ENCODE measurements around the gene ENDOV. TPM values are rescaled to one million over a fixed set of nuclear protein-coding genes. Genes with fewer than 3 reads are reported as not detected.

ENDOV gene
- total RNA-seq, 1 donor from 2014 or later, result 25.1 TPM

GRCh38 chr17:80431246-80432195, 16.6 kb downstream of the ENDOV start:
- DNase-seq (no peak), ATAC-seq (no peak)
- Histone ChIP-seq H3K27me3 (no peaks in the 10 kb centered on the region), H3K27ac (no peak overlapping the region), H3K4me3 (no peak overlapping the region), H3K4me1 (peaks cover 6% of the 10 kb centered on the region), H3K9me3 (no peaks in the 10 kb centered on the region), H3K36me3 (no peaks in the 10 kb centered on the region)
- intact Hi-C loops (cut with DNase I), result loop anchor here (5.0 kb wide), 1 partner anchor 551 kb away; no protein-coding TSS in a partner anchor
- no peak for TF ChIP-seq CTCF (IDR thresholded peaks at IDR 0.05)

- H3K4me1 ChIP-seq, result no peaks in the 10 kb centered on the region
- H3K27ac ChIP-seq, result no peak overlapping the region
- DNase-seq (no peak), ATAC-seq (no peak)
- no peaks in the 10 kb centered on the region for H3K36me3 ChIP-seq
- H3K4me3 ChIP-seq, result no peak overlapping the region
- TF ChIP-seq CTCF (IDR thresholded peaks at IDR 0.05), result no peak
- H3K9me3 ChIP-seq, result no peaks in the 10 kb centered on the region
- H3K27me3 ChIP-seq, result no peaks in the 10 kb centered on the region
- intact Hi-C loops (cut with DNase I), result loop anchor here (5.0 kb wide), 1 partner anchor 550 kb away; no protein-coding TSS in a partner anchor
Measured at GRCh38 chr17:80432350-80432955, 17.5 kb downstream of the ENDOV start.

DNA sequence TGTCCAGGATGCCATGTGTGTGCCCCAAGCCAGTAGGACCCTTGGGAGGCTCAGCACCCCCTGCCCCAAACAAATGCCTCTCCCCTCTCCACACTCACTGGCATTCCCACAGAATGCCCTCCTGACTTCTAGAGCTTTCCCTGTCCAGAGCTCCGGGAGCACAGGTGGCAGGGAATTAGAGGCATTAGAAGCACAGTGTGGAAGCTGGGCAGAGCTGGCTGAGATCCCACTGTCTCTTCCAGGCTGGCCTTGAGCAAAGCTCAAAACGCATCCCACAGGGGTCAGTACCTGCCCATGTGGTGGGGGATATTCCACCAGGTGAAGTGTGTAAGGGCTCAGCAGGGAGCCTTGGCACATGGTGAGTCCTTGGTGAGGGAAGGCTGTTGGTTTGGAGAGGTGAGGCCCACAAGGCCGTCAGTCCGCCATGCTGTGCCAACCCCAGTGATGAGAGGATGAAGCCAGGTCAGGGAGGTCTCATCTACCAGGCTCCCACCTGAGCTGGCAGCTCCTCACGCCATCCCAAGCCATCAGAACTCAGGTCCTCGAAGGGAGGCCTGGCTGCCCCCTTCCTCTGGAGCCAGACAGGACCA, 18.1 kb downstream of the ENDOV start:
- DNase-seq, result no peak
- intact Hi-C loops (cut with DNase I), result loop anchor here (5.0 kb wide), 1 partner anchor 549 kb away; no protein-coding TSS in a partner anchor

GRCh38 chr17:80433916-80434666, 19.1 kb downstream of the ENDOV start:
- DNase-seq, result no peak
- no peaks in the 10 kb centered on the region for H3K4me1 ChIP-seq
- no peak for TF ChIP-seq CTCF (IDR thresholded peaks at IDR 0.05)
- ATAC-seq, result no peak
- H3K27ac ChIP-seq, result no peak overlapping the region
- H3K36me3 ChIP-seq, result no peaks in the 10 kb centered on the region
- H3K4me3 ChIP-seq, result no peak overlapping the region
- no peaks in the 10 kb centered on the region for H3K9me3 ChIP-seq
- intact Hi-C loops (cut with DNase I), result loop anchor here (5.0 kb wide), 1 partner anchor 548 kb away; no protein-coding TSS in a partner anchor
- no peaks in the 10 kb centered on the region for H3K27me3 ChIP-seq

More for the DNA sequence above, 18.1 kb downstream of the ENDOV start:
- Histone ChIP-seq H3K27me3 (no peaks in the 10 kb centered on the region), H3K9me3 (no peaks in the 10 kb centered on the region), H3K4me3 (no peak overlapping the region), H3K27ac (no peak overlapping the region), H3K4me1 (no peaks in the 10 kb centered on the region), H3K36me3 (no peaks in the 10 kb centered on the region)
- no peak for TF ChIP-seq CTCF (IDR thresholded peaks at IDR 0.05)
- no peak for ATAC-seq

DNA sequence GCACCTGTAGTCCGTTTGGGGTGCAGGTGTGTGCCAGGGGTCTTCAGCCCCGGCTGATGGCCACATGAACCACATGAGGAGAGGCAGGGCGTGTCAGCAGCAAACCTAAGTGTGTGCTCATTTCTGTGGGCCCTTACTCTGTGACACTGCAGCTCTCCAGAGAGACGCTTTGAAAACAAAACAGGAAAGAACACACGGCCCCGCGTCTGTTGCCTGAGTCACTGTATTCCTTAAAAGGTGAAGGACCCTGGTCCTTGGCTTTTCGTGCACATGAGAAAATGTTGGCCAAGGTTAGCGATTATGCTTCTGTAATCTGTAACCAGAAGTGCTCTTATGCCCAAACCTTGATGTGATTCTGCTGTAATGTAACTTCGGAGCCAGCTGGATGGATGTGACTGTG, 22.6 kb downstream of the ENDOV start:
- Histone ChIP-seq H3K36me3 (no peaks in the 10 kb centered on the region), H3K9me3 (no peaks in the 10 kb centered on the region), H3K27ac (no peak overlapping the region), H3K4me1 (no peaks in the 10 kb centered on the region), H3K4me3 (no peak overlapping the region), H3K27me3 (no peaks in the 10 kb centered on the region)
- DNase-seq, result no peak
- ATAC-seq, result peak; percentile 72
- TF ChIP-seq CTCF (IDR thresholded peaks at IDR 0.05), result no peak
- intact Hi-C loops (cut with DNase I), result no loop called here
